Right ventricle myocardium inferior (tissue), 1 donor: ENCODE measurements around the gene CSNK1G1. TPM values are rescaled to one million over a fixed set of nuclear protein-coding genes. Genes with fewer than 3 reads are reported as not detected.

Source experiments
- ATAC-seq: fragments of 200-7000 bp; cut with Tn5 transposase; one replicate; pipeline ENCODE4 v1.9.1; 2020; ENCODE audit warnings: mild to moderate bottlenecking, moderate library complexity
- DNase-seq: peaks from one replicate; pipeline ENCODE4 v3.0.0; 2021; ENCODE audit errors: missing footprints
- intact Hi-C: fragments of 100-400 bp; cut with DNase I; formaldehyde crosslinking; loops from one replicate; pipeline ENCODE4 v1.11.0; 2022
- total RNA-seq: library from RNA; stranded (reverse); fragmentation: NEBNext Ultra II Directional; extraction: Animal tissue kit (Norgen Biotek cat#: 25700); gene quantifications from one replicate; pipeline ENCODE4 v1.2.1, GENCODE V29; 2021
- donor health status: DM: no; HTN: yes; CAD: no; lungs with severe emphysema.

Gene CSNK1G1
- total RNA-seq, 1 donor from 2014 or later, result 5.5 TPM

- intact Hi-C loops, result no loop called here
- ATAC-seq (no peak), DNase-seq (no peak)
Observed at GRCh38 chr15:64256051-64256450, 99.9 kb downstream of the CSNK1G1 start.

DNA sequence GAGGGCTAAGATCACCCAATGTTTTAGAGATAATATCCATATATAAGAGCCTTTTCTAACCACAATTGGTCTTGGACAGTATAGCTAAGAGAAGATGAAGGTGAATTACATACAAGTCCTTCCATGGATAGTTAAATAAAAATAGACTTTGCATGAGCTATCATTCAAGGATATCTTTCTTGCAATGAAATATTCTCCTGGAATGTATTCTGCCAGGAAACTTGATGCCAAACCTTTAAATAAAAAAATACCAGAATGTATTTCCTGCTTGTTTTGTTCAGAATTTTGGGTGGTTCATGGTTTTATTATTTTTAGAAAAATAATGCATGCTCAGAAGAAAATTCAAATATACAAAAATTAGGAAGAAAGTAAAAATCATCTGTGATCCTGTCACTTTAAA lies 104.3 kb downstream of the CSNK1G1 start:
- no peak for DNase-seq
- intact Hi-C loops, result no loop called here
- ATAC-seq, result no peak

DNA sequence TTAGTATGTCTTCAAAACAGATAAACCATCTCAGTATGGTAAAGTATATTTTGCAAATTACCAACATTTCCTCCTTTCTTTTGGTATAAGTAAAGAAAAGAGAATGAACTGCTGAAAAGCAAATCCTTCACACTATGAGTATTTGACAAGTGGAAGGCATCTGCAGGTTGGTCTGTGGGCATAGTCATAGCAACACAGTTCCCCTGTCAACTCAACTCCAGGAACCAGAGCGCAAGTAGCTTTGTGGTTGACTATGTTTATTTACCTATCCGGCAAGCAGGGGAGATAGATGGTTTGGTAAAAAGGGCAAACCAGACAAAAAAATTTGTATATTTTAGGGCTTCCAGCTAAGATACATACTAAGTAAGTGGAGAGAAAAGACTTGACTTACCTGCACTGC lies 104.9 kb downstream of the CSNK1G1 start:
- no peak for ATAC-seq

GRCh38 chr15:64249883-64250575 lies 105.9 kb downstream of the CSNK1G1 start:
- intact Hi-C loops, result no loop called here
- DNase-seq, result no peak
- no peak for ATAC-seq

More for the DNA sequence above, 104.9 kb downstream of the CSNK1G1 start:
- no peak for DNase-seq
- intact Hi-C loops, result no loop called here

DNA sequence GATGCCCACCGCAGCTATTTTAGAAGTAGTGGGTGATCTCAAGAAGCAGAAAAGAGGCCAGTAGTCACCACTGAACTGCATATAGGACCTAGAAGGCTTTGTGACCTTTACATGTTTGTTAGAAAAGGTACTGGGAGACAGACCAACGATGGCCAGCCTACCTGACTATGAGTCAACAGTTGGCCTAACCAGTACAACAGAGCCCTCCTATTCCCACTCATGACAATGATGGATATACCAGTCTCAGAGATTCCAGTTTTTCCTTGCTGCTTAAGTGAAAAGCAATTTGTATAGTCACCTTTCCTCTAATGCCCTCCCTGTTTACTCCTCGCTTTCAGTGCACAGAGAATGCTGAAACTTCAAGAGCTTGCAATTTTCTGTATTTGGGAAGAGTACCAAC lies 106.6 kb downstream of the CSNK1G1 start:
- DNase-seq, result no peak
- intact Hi-C loops, result no loop called here
- no peak for ATAC-seq

- DNase-seq, result no peak
- no peak for ATAC-seq
- intact Hi-C loops, result no loop called here
Observed at GRCh38 chr15:64247906-64248541, 107.9 kb downstream of the CSNK1G1 start.

- no peak for DNase-seq
- intact Hi-C loops, result no loop called here
- no peak for ATAC-seq
Observed at GRCh38 chr15:64247535-64247905, 108.5 kb downstream of the CSNK1G1 start.

DNA sequence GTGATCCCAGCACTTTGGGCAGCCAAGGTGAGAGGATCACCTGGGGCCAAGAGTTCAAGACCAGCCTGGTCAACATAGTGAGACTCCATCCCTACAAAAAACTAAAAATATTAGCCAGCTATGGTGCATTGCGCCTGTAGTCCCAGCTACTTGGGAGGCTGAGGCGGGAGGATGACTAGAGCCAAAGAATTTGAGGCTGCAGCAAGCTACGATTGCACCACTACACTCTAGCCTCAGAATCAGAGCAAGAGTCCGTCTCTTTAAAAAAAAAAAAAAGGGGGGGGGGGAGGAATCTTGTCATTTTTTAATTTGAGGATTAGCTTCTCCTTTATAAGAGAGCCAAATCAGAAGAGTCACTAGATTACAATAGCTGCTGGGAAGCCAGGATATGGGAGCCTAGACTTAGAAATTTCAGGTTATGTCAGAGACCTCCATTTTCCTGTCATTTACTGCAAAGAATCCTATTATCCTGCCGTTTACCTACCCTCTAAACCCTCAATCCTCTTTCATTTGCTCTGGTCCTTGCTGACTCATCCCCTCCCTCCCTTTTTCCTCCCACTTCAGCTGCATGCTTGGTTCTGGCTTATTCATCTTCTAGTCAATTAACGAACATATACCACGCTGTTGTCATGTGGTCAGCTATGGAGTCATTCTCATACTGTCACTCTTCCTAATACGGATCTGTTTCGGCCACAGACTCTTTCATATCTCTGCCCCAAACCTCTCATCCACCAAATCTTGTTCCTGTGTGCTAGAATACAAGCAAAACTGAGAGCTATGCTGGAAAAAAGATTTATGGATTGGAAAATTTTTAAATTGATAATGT lies 109.4 kb downstream of the CSNK1G1 start:
- intact Hi-C loops, result no loop called here
- ATAC-seq (no peak), DNase-seq (no peak)

DNA sequence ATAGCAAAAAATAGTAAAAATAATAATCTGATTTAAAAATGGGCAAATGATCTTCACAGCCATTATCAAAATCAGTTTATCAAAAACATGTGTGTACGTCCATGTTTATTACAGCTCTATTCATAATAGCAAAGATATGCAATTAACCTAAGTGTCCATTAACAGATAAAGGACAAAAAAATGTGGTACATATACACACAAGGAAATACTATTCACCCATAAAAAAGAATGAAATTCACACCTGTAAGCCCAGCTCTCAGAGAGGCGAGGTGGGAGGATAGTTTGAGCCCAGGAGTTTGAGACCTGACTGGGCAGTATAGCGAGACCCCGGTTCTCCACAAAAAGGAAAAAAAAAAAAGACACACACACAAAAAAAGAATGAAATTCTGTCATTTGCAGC lies 110.6 kb downstream of the CSNK1G1 start:
- no peak for ATAC-seq
- intact Hi-C loops, result no loop called here
- no peak for DNase-seq

GRCh38 chr15:64237677-64238076 lies 118.3 kb downstream of the CSNK1G1 start:
- DNase-seq (no peak), ATAC-seq (no peak)
- intact Hi-C loops, result no loop called here

DNA sequence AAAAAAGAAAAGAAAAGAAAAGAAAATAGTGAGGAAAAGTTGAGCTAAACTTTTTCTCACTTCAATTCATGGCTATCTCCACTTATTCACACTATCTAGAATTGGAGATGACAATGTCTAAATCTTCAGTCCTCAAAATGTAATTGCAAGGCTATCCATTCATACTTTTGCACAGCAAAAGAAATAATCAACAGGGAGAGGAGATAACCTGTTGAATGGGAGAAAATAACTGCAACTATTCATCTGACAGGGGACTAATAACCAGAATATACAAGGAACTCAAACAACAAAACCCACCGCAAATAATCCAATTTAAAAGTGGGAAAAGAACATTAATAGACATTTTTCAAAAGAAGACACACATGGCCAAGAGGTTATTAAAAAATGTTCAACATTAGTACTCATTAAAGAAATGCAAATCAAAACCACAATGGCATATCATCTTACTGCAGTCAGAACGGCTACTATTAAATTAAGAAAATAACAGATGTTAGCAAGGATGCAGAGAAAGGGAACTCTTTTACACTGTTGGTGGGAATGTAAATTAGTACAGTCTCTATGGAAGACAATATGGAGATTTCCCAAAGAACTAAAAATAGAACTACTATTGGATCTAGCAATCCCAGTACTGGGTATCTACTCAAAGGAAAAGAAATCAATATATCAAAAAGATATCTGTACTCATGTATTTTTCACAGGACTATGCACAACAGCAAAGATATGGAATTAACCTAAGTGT lies 119.6 kb downstream of the CSNK1G1 start:
- ATAC-seq (no peak), DNase-seq (no peak)
- intact Hi-C loops, result no loop called here

GRCh38 chr15:64235552-64235951 lies 120.4 kb downstream of the CSNK1G1 start:
- no peak for ATAC-seq
- DNase-seq, result no peak
- intact Hi-C loops, result no loop called here

GRCh38 chr15:64233299-64233698 lies 122.7 kb downstream of the CSNK1G1 start:
- ATAC-seq (no peak), DNase-seq (no peak)
- intact Hi-C loops, result no loop called here

DNA sequence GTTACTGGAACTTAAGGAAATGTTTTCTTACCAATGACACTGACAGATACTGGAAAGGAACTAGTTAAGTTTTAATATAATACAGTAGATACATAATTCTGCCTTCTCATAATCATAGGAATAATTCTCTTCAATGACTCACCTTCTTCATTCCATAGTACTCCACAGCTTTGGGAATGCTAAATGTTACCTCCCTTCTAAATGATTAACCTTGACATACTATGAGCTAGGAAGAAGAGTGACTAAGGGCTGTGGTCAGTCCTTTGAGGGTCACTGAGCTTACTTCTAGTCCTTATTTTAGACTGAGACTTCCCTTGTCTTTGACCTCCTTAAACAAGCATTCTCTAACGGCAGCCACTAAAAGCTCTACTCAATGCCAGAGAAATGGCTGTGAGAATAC lies 123.6 kb downstream of the CSNK1G1 start:
- intact Hi-C loops, result no loop called here
- ATAC-seq (no peak), DNase-seq (no peak)

- intact Hi-C loops, result no loop called here
- no peak for DNase-seq
- ATAC-seq, result no peak
Observed at GRCh38 chr15:64229129-64229724, 126.7 kb downstream of the CSNK1G1 start.

DNA sequence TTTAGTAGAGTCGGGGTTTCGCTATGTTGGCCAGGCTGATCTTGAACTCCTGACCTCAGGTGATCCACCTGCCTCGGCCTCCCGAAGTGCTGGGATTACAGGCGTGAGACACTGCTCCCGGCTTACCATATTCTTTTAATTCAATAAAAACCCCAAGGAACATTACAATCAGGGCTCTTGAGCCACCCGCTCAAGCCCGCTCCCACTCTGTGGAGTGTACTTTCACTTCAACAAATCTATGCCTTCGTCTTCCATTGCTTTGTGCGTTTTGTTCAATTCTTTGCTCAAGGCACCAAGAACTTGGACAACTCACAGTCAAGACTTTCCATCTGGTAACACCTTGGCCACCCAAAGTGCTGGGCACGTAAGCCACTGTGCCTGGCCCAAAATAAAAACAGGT lies 130.2 kb downstream of the CSNK1G1 start:
- intact Hi-C loops, result no loop called here
- no peak for ATAC-seq

DNA sequence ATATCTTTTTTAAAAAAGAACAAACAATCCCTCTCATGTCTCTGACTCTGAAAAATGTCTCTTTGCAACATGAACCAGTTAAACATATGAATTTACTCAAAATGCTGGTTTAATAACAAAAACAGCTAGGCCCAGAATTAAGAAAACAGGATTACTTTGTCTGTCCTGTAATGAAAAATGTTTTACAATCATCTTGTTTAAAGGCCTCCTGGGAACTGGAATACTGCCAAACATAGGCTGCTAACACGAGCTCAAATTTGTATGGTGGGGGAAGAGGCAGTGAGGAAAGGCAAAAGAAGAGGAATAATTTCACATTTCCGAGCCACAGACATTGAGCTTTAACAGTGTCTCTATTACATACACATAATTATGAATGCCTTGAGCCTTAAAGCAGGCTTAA lies 131.5 kb downstream of the CSNK1G1 start:
- DNase-seq (no peak), ATAC-seq (peak; percentile 62)
- intact Hi-C loops, result no loop called here

More for the DNA sequence above, 130.2 kb downstream of the CSNK1G1 start:
- DNase-seq, result no peak

- no peak for ATAC-seq
- DNase-seq, result no peak
- intact Hi-C loops, result no loop called here
Observed at GRCh38 chr15:64223882-64224281, 132.1 kb downstream of the CSNK1G1 start.
